HEK293 (cell line): ENCODE data around the gene HEXIM1.

Experiments
- BCL6B ChIP-seq: fragments of 450-650 bp; formaldehyde crosslinking; IDR thresholded peaks from 2 replicates; pipeline ENCODE4 v1.5.1; 2017; ENCODE audit warnings: missing biosample characterization, missing genetic modification characterization
- PRDM2 ChIP-seq: fragments of 450-650 bp; formaldehyde crosslinking; IDR thresholded peaks from 2 replicates; pipeline ENCODE4 v1.5.1; 2016; ENCODE audit warnings: missing biosample characterization, missing genetic modification characterization, borderline replicate concordance
- PRDM4 ChIP-seq: fragments of 450-650 bp; formaldehyde crosslinking; IDR thresholded peaks from 2 replicates; pipeline ENCODE4 v1.5.1; 2017; ENCODE audit warnings: missing biosample characterization, missing genetic modification characterization
- RBAK ChIP-seq: fragments of 450-650 bp; formaldehyde crosslinking; IDR thresholded peaks from 2 replicates; pipeline ENCODE4 v1.5.1; 2016; ENCODE audit warnings: missing biosample characterization, missing genetic modification characterization
- SP3 ChIP-seq: fragments of 450-650 bp; formaldehyde crosslinking; IDR thresholded peaks from 2 replicates; pipeline ENCODE4 v1.5.1; 2016; ENCODE audit warnings: missing biosample characterization, missing genetic modification characterization
- ZBTB1 ChIP-seq: fragments of 450-650 bp; formaldehyde crosslinking; IDR thresholded peaks from 2 replicates; pipeline ENCODE4 v1.5.1; 2016; ENCODE audit warnings: missing biosample characterization, missing genetic modification characterization
- ZBTB48 ChIP-seq: fragments of 450-650 bp; formaldehyde crosslinking; IDR thresholded peaks from 2 replicates; pipeline ENCODE4 v1.5.1; 2016; ENCODE audit warnings: missing biosample characterization, missing genetic modification characterization
- ZBTB8A ChIP-seq: fragments of 450-650 bp; formaldehyde crosslinking; IDR thresholded peaks from 2 replicates; pipeline ENCODE4 v1.5.1; 2016; ENCODE audit warnings: missing biosample characterization, missing genetic modification characterization
- ZNF157 ChIP-seq: fragments of 450-650 bp; formaldehyde crosslinking; IDR thresholded peaks from 2 replicates; pipeline ENCODE4 v1.5.1; 2016; ENCODE audit warnings: missing biosample characterization, missing genetic modification characterization
- ZNF16 ChIP-seq: fragments of 450-650 bp; formaldehyde crosslinking; IDR thresholded peaks from 2 replicates; pipeline ENCODE4 v1.5.1; 2016; ENCODE audit warnings: low read depth, missing biosample characterization, missing genetic modification characterization
- ZNF266 ChIP-seq: fragments of 450-650 bp; formaldehyde crosslinking; IDR thresholded peaks from 2 replicates; pipeline ENCODE4 v1.5.1; 2016; ENCODE audit warnings: missing biosample characterization, missing genetic modification characterization, low read depth
- ZNF350 ChIP-seq: fragments of 450-650 bp; formaldehyde crosslinking; IDR thresholded peaks from 2 replicates; pipeline ENCODE4 v1.5.0; 2017; ENCODE audit warnings: missing biosample characterization, mild to moderate bottlenecking, missing genetic modification characterization
- ZNF639 ChIP-seq: fragments of 450-650 bp; formaldehyde crosslinking; IDR thresholded peaks from 2 replicates; pipeline ENCODE4 v1.5.1; 2016; ENCODE audit warnings: missing biosample characterization, missing genetic modification characterization
- ZNF660 ChIP-seq: fragments of 450-650 bp; IDR thresholded peaks from 2 replicates; pipeline ENCODE4 v1.5.1; 2018; ENCODE audit warnings: missing biosample characterization, mild to moderate bottlenecking, missing genetic modification characterization
- ZNF670 ChIP-seq: fragments of 450-650 bp; formaldehyde crosslinking; IDR thresholded peaks from 2 replicates; pipeline ENCODE4 v1.5.1; 2016; ENCODE audit warnings: missing biosample characterization, missing genetic modification characterization, low read depth
- ZSCAN23 ChIP-seq: fragments of 450-650 bp; formaldehyde crosslinking; IDR thresholded peaks from 2 replicates; pipeline ENCODE4 v1.5.1; 2016; ENCODE audit warnings: missing biosample characterization, missing genetic modification characterization

HEXIM1 gene

GRCh38 chr17:45129940-45130680, 18.2 kb upstream of the HEXIM1 start (continued):
- 0 out of 2 replicates have a peak, but pooled peaks have one; percentile 7 for TF ChIP-seq ZBTB48
- TF ChIP-seq ZBTB1 (tag by site-specific recombination): no peak
- no peak for TF ChIP-seq BCL6B
- no peak for TF ChIP-seq SP3 (tag by site-specific recombination)
- no peak for TF ChIP-seq RBAK (tag by site-specific recombination)
- no peak for TF ChIP-seq PRDM4 (tag by site-specific recombination)
- TF ChIP-seq ZNF16 (tag by site-specific recombination): no peak
- TF ChIP-seq ZSCAN23 (tag by site-specific recombination): no peak
- no peak for TF ChIP-seq ZNF157
- TF ChIP-seq PRDM2 (tag by site-specific recombination): no peak
- no peak for TF ChIP-seq ZNF639
- TF ChIP-seq ZBTB8A: peak; percentile 66
- no peak for TF ChIP-seq ZNF266 (tag by site-specific recombination)
- TF ChIP-seq ZNF350 (tag by site-specific recombination): no peak
- no peak for TF ChIP-seq ZNF660
- no peak for TF ChIP-seq ZNF670 (tag by site-specific recombination)
- TF ChIP-seq, all 188 proteins: peak for 3
